K562 (cell line): ENCODE results near the gene DCAF17. TPM values are rescaled to one million over a fixed set of nuclear protein-coding genes. Genes with fewer than 3 reads are reported as not detected.

Experiments used
- ARID2 ChIP-seq: fragments of 450-650 bp; IDR thresholded peaks from 2 replicates; pipeline ENCODE4 v1.6.1; 2017; ENCODE audit warnings: antibody characterized with exemption, mild to moderate bottlenecking
- CTBP1 ChIP-seq: fragments of 450-650 bp; IDR thresholded peaks from 2 replicates; pipeline ENCODE4 v1.6.1; 2016; ENCODE audit warnings: borderline replicate concordance
- DMBX1 ChIP-seq: fragments of 250-450 bp; sonication (Bioruptor Pico); IDR thresholded peaks from 2 replicates; pipeline ENCODE4 v1.8.0; 2022; ENCODE audit warnings: inconsistent platforms, mild to moderate bottlenecking, moderate library complexity, borderline replicate concordance
- E2F5 ChIP-seq: sonication (generic); formaldehyde crosslinking; IDR thresholded peaks from 2 replicates; pipeline ENCODE4 v1.8.0; 2022; ENCODE audit warnings: mild to moderate bottlenecking, missing genetic modification reagents
- FOXK1 ChIP-seq: sonication (generic); formaldehyde crosslinking; IDR thresholded peaks from 2 replicates; pipeline ENCODE4 v1.8.0; 2022; ENCODE audit warnings: missing genetic modification reagents, mild to moderate bottlenecking, borderline replicate concordance
- HMGXB4 ChIP-seq: sonication (generic); formaldehyde crosslinking; IDR thresholded peaks from 2 replicates; pipeline ENCODE4 v1.8.1; 2023; ENCODE audit warnings: mild to moderate bottlenecking, missing genetic modification reagents
- MAZ ChIP-seq, 2 experiments: fragments of 450-650 bp in 1 of 2; sonication (generic) in 1 of 2; formaldehyde crosslinking; IDR thresholded peaks in 1 of 2; conservative IDR thresholded peaks in 1 of 2; 2 replicates each; pipeline versions ENCODE4 v1.4.0 to v1.5.0; 2020; ENCODE audit warnings: mild to moderate bottlenecking in 1 of 2, missing genetic modification reagents in 1 of 2
- MEIS2 ChIP-seq: fragments of 450-650 bp; IDR thresholded peaks from 2 replicates; pipeline ENCODE4 v1.6.1; 2014; ENCODE audit warnings: mild to moderate bottlenecking; ENCODE audit not compliant: partially characterized antibody
- MTA3 ChIP-seq: fragments of 450-650 bp; formaldehyde crosslinking; IDR thresholded peaks from 2 replicates; pipeline ENCODE4 v1.6.1; 2017; ENCODE audit warnings: mild to moderate bottlenecking, borderline replicate concordance
- NEUROD1 ChIP-seq: fragments of 150-350 bp; IDR thresholded peaks from 2 replicates; pipeline ENCODE4 v1.6.1; 2014; ENCODE audit warnings: borderline replicate concordance, low read length, low read depth; ENCODE audit not compliant: partially characterized antibody
- NFIX ChIP-seq: fragments of 250-450 bp; sonication (Bioruptor Pico); IDR thresholded peaks from 2 replicates; pipeline ENCODE4 v1.4.0; 2020; ENCODE audit warnings: low read depth, mild to moderate bottlenecking, moderate library complexity
- POLR2AphosphoS5 ChIP-seq: IDR thresholded peaks from 2 replicates; pipeline ENCODE4 v1.6.1; 2011; ENCODE audit warnings: mild to moderate bottlenecking, low read depth, low read length, moderate library complexity; ENCODE audit not compliant: control insufficient read depth, insufficient read depth
- SMARCE1 ChIP-seq: fragments of 450-650 bp; IDR thresholded peaks from 2 replicates; pipeline ENCODE4 v1.7.1; 2016; ENCODE audit warnings: mild to moderate bottlenecking
- STAT6 ChIP-seq: sonication (generic); formaldehyde crosslinking; IDR thresholded peaks from 2 replicates; pipeline ENCODE4 v1.8.1; 2023; ENCODE audit warnings: mild to moderate bottlenecking, missing genetic modification reagents
- TAL1 ChIP-seq: fragments of 450-650 bp; IDR thresholded peaks from 2 replicates; pipeline ENCODE4 v1.6.1; 2016; ENCODE audit warnings: mild to moderate bottlenecking
- TBP ChIP-seq: optimal IDR thresholded peaks from 2 replicates; pipeline ENCODE3; 2011; ENCODE audit warnings: low read depth, low read length, improper control_type of control experiment
- YY1 ChIP-seq, 3 experiments: IDR thresholded peaks; 2 replicates each; pipeline ENCODE4 v1.6.1; 2011; ENCODE audit warnings: low read length in 2 of 3, mild to moderate bottlenecking in 2 of 3, moderate library complexity in 2 of 3, borderline replicate concordance in 1 of 3, control low read depth in 1 of 3, low read depth in 1 of 3; ENCODE audit not compliant: insufficient read depth in 3 of 3, insufficient replicate concordance in 2 of 3, control insufficient read depth in 1 of 3, insufficient read length in 1 of 3; ENCODE audit errors: extremely low read depth in 1 of 3
- ZNF583 ChIP-seq: fragments of 250-450 bp; sonication (Bioruptor Pico); IDR thresholded peaks from 2 replicates; pipeline ENCODE4 v1.4.0; 2020
- ZSCAN29 ChIP-seq: fragments of 450-650 bp; IDR thresholded peaks from 2 replicates; pipeline ENCODE4 v1.6.1; 2017
- polyA plus RNA-seq, 8 experiments: library from polyadenylated mRNA; depleted of rRNA in 4 of 8; stranded (reverse) in 5 of 8; unstranded in 3 of 8; fragments of >200 nt; fragmentation: Nextera tagmentation in 2 of 8; fragmentation: Illumina TruSeq in 1 of 8; extraction: Ambion mirVana in 2 of 8; extraction: Trizol in 1 of 8; gene quantifications; 2 replicates each; pipeline versions ENCODE4 v1.2.1 to v1.2.3, GENCODE V29; 2011 to 2014; ENCODE audit warnings: inconsistent platforms in 1 of 8, missing spikeins in 1 of 8
- total RNA-seq, 7 experiments: library from RNA; depleted of rRNA in 6 of 7; stranded (reverse); fragments of >200 nt in 6 of 7; fragmentation: Illumina TruSeq in 2 of 7; extraction: Trizol in 2 of 7; gene quantifications; 2 replicates each; pipeline versions ENCODE4 v1.2.1 to v1.2.3, GENCODE V29; 2011 to 2021; ENCODE audit warnings: low replicate concordance in 1 of 7

DCAF17 gene
- total and polyA plus RNA-seq, 9 of the 15 experiments (the other 6 are each of a cell fraction or from before 2014, with no cell fraction given) = 10.0 to 38.5 (median 27.1) TPM

- peak; percentile 64; the same call in 1 of the 2 replicates for TF ChIP-seq ARID2
- TF ChIP-seq STAT6 = 0 out of 2 replicates have a peak, but pooled peaks have one; percentile 28
- TF ChIP-seq YY1 (IDR thresholded peaks at IDR 0.05; ENCODE audit: borderline replicate concordance in 1 of 3, control insufficient read depth in 1 of 3, extremely low read depth in 1 of 3, insufficient read depth in 3 of 3, insufficient read length in 1 of 3, insufficient replicate concordance in 2 of 3, low read depth in 1 of 3, low read length in 2 of 3) = peak in 2 of 3 experiments; percentile 21 to 33
- peak; percentile 25 for TF ChIP-seq MEIS2
- TF ChIP-seq HMGXB4 (CRISPR knock-in tag) = no peak
- TF ChIP-seq FOXK1 = 0 out of 2 replicates have a peak, but pooled peaks have one; percentile 38
- TF ChIP-seq DMBX1 (CRISPR knock-in tag) = no peak
- peak; percentile 35 for TF ChIP-seq TAL1
- TF ChIP-seq ZSCAN29 = no peak
- 0 out of 2 replicates have a peak, but pooled peaks have one; percentile 27 for TF ChIP-seq MTA3
- no peak for TF ChIP-seq ZNF583 (CRISPR knock-in tag)
- TF ChIP-seq NEUROD1 = no peak
- TF ChIP-seq POLR2AphosphoS5 = no peak
- no peak for TF ChIP-seq NFIX
- TF ChIP-seq MAZ (CRISPR knock-in tag; conservative IDR thresholded peaks at IDR 0.05 in 1 of 2, IDR thresholded peaks at IDR 0.05 in 1 of 2) = peak in 1 of 2 experiments; percentile 59; a peak in 2 of 4 replicates
- no peak for TF ChIP-seq SMARCE1
- peak; percentile 31; the same call in 1 of the 2 replicates for TF ChIP-seq CTBP1
- 0 out of 2 replicates have a peak, but pooled peaks have one; percentile 38 for TF ChIP-seq E2F5
- no peak for TF ChIP-seq TBP
Observed at GRCh38 chr2:171416009-171416926, 17.8 kb upstream of the DCAF17 start (continued).
